ENCODE results near the gene RANGRF. TPM values are rescaled to one million over a fixed set of nuclear protein-coding genes. Genes with fewer than 3 reads are reported as not detected.

The RANGRF gene
- polyA plus RNA-seq, 1 of the 3 experiments (the other 2 are of a cell fraction): 55.9 TPM

DNA sequence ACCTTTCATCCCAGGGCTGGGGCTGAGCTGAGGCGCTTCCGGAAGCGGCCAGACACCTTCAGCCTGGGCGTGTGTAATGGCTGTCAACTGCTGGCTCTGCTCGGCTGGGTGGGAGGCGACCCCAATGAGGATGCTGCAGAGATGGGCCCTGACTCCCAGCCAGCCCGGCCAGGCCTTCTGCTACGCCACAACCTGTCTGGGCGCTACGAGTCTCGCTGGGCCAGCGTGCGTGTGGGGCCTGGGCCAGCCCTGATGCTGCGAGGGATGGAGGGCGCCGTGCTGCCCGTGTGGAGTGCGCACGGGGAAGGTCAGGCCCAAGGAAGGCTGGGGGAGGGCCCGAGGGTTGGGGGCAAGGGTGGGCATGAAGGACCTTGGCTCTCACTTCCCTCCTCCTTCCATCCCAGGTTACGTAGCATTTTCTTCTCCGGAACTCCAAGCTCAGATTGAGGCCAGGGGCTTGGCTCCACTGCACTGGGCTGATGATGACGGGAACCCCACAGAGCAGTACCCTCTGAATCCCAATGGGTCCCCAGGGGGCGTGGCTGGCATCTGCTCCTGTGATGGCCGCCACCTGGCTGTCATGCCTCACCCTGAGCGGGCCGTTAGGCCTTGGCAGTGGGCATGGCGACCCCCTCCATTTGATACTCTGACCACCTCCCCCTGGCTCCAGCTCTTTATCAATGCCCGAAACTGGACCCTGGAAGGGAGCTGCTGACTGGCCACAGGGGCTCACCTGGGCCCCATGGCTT, 19.7 kb upstream of the RANGRF start:
- Histone ChIP-seq H3K4me3 (ENCODE audit: low read depth in 2 of 2, low read length in 1 of 2) (no peak overlapping the region), H3K79me2 (ENCODE audit: insufficient read depth) (no peaks in the 10 kb centered on the region), H3K9me3 (no peaks in the 10 kb centered on the region), H4K20me1 (ENCODE audit: insufficient read depth) (no peaks in the 10 kb centered on the region), H3K4me2 (no peak overlapping the region), H3K4me1 (ENCODE audit: control insufficient read depth in 1 of 2, insufficient read depth in 2 of 2, low read depth in 1 of 2, low read length in 1 of 2) (no peaks in the 10 kb centered on the region), H3K36me3 (replicated peaks in 1 of 2; ENCODE audit: control insufficient read depth in 1 of 2, insufficient read depth in 2 of 2, low read length in 1 of 2) (peaks cover 5 to 52% of the 10 kb centered on the region in 2 experiments), H3K9ac (no peak overlapping the region), H3F3A (replicated peaks; ENCODE audit: insufficient read depth) (no peaks in the 10 kb centered on the region), H2AFZ (ENCODE audit: low read depth) (no peak overlapping the region), H3K9me2 (no peaks in the 10 kb centered on the region), H3K27me3 (ENCODE audit: insufficient read depth) (no peaks in the 10 kb centered on the region), H3K27ac (ENCODE audit: low read depth in 2 of 2, low read length in 1 of 2) (no peak overlapping the region)
- ChIA-PET CTCF (interaction anchor here (1.7 kb wide), 1 partner anchor 32 kb away, joined by 4 read pairs; no protein-coding TSS in a partner anchor), POLR2A (no interaction called here)
- DNase-seq: no peak
- TF ChIP-seq CHD2 (IDR thresholded peaks at IDR 0.05; ENCODE audit: low read length, partially characterized antibody) (no peak), RAD21 (IDR thresholded peaks at IDR 0.05; ENCODE audit: low read length) (no peak), TCF12 (IDR thresholded peaks at IDR 0.05) (no peak), POLR2AphosphoS5 (IDR thresholded peaks at IDR 0.05; ENCODE audit: low read depth, low read length) (no peak), FOXM1 (IDR thresholded peaks at IDR 0.05; ENCODE audit: low read depth) (no peak), JUND (IDR thresholded peaks at IDR 0.05) (no peak), FOSL2 (IDR thresholded peaks at IDR 0.05; ENCODE audit: borderline replicate concordance, low read depth) (no peak), GATA2 (CRISPR knock-in tag; IDR thresholded peaks at IDR 0.05) (no peak), NRF1 (IDR thresholded peaks at IDR 0.05; ENCODE audit: low read depth, low read length) (no peak), EZH2phosphoT487 (IDR thresholded peaks at IDR 0.05; ENCODE audit: borderline replicate concordance, low read depth) (no peak), TAF1 (IDR thresholded peaks at IDR 0.05; ENCODE audit: borderline replicate concordance, low read depth, low read length) (no peak), RXRA (IDR thresholded peaks at IDR 0.05; ENCODE audit: borderline replicate concordance, low read depth) (no peak), EP300 (IDR thresholded peaks at IDR 0.05; ENCODE audit: borderline replicate concordance in 1 of 2, low read depth in 1 of 2, low read length in 1 of 2) (no peak), NFIC (IDR thresholded peaks at IDR 0.05; ENCODE audit: borderline replicate concordance) (no peak), MXI1 (IDR thresholded peaks at IDR 0.05; ENCODE audit: low read depth, low read length) (no peak)
- TF ChIP-seq, protein P1, sequence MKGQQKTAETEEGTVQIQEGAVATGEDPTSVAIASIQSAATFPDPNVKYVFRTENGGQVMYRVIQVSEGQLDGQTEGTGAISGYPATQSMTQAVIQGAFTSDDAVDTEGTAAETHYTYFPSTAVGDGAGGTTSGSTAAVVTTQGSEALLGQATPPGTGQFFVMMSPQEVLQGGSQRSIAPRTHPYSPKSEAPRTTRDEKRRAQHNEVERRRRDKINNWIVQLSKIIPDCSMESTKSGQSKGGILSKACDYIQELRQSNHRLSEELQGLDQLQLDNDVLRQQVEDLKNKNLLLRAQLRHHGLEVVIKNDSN (IDR thresholded peaks at IDR 0.05; ENCODE audit: borderline replicate concordance, low read depth): no peak
- TF ChIP-seq, protein P2, sequence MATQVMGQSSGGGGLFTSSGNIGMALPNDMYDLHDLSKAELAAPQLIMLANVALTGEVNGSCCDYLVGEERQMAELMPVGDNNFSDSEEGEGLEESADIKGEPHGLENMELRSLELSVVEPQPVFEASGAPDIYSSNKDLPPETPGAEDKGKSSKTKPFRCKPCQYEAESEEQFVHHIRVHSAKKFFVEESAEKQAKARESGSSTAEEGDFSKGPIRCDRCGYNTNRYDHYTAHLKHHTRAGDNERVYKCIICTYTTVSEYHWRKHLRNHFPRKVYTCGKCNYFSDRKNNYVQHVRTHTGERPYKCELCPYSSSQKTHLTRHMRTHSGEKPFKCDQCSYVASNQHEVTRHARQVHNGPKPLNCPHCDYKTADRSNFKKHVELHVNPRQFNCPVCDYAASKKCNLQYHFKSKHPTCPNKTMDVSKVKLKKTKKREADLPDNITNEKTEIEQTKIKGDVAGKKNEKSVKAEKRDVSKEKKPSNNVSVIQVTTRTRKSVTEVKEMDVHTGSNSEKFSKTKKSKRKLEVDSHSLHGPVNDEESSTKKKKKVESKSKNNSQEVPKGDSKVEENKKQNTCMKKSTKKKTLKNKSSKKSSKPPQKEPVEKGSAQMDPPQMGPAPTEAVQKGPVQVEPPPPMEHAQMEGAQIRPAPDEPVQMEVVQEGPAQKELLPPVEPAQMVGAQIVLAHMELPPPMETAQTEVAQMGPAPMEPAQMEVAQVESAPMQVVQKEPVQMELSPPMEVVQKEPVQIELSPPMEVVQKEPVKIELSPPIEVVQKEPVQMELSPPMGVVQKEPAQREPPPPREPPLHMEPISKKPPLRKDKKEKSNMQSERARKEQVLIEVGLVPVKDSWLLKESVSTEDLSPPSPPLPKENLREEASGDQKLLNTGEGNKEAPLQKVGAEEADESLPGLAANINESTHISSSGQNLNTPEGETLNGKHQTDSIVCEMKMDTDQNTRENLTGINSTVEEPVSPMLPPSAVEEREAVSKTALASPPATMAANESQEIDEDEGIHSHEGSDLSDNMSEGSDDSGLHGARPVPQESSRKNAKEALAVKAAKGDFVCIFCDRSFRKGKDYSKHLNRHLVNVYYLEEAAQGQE (IDR thresholded peaks at IDR 0.05; ENCODE audit: low read depth, low read length): no peak
- TF ChIP-seq, protein P3, sequence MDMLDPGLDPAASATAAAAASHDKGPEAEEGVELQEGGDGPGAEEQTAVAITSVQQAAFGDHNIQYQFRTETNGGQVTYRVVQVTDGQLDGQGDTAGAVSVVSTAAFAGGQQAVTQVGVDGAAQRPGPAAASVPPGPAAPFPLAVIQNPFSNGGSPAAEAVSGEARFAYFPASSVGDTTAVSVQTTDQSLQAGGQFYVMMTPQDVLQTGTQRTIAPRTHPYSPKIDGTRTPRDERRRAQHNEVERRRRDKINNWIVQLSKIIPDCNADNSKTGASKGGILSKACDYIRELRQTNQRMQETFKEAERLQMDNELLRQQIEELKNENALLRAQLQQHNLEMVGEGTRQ (IDR thresholded peaks at IDR 0.05; ENCODE audit: borderline replicate concordance, low read depth, low read length): no peak
- TF ChIP-seq, protein P4, sequence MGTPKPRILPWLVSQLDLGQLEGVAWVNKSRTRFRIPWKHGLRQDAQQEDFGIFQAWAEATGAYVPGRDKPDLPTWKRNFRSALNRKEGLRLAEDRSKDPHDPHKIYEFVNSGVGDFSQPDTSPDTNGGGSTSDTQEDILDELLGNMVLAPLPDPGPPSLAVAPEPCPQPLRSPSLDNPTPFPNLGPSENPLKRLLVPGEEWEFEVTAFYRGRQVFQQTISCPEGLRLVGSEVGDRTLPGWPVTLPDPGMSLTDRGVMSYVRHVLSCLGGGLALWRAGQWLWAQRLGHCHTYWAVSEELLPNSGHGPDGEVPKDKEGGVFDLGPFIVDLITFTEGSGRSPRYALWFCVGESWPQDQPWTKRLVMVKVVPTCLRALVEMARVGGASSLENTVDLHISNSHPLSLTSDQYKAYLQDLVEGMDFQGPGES (IDR thresholded peaks at IDR 0.05; ENCODE audit: low read depth, low read length): no peak
- TF ChIP-seq, protein P5, sequence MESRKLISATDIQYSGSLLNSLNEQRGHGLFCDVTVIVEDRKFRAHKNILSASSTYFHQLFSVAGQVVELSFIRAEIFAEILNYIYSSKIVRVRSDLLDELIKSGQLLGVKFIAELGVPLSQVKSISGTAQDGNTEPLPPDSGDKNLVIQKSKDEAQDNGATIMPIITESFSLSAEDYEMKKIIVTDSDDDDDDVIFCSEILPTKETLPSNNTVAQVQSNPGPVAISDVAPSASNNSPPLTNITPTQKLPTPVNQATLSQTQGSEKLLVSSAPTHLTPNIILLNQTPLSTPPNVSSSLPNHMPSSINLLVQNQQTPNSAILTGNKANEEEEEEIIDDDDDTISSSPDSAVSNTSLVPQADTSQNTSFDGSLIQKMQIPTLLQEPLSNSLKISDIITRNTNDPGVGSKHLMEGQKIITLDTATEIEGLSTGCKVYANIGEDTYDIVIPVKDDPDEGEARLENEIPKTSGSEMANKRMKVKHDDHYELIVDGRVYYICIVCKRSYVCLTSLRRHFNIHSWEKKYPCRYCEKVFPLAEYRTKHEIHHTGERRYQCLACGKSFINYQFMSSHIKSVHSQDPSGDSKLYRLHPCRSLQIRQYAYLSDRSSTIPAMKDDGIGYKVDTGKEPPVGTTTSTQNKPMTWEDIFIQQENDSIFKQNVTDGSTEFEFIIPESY (IDR thresholded peaks at IDR 0.05; ENCODE audit: borderline replicate concordance, low read depth): no peak
- 94% methylated on average over 16 of the region's 29 CpGs for WGBS (ENCODE audit: low lambda C conversion rate)

Measured in SK-N-SH (cell line).